Neuronal stem cell (in vitro differentiated cells): ENCODE data around the gene SUSD3.

Source experiments
- DNase-seq: peaks from one replicate; pipeline ENCODE4 v3.0.0-alpha.2; 2013; ENCODE audit warnings: low spot score
- H2AFZ ChIP-seq: one replicate; pipeline ENCODE4 v1.6.1; 2013; ENCODE audit warnings: mild to moderate bottlenecking, low read length, inconsistent platforms
- H2AK5ac ChIP-seq: 2 replicates; pipeline ENCODE4 v1.6.1; 2013; ENCODE audit warnings: low read depth, mild to moderate bottlenecking, inconsistent platforms, low read length, moderate library complexity, mixed read lengths
- H2BK120ac ChIP-seq: 2 replicates; pipeline ENCODE4 v1.6.1; 2013; ENCODE audit warnings: low read depth, mild to moderate bottlenecking, inconsistent platforms, low read length, moderate library complexity, mixed read lengths
- H2BK12ac ChIP-seq: one replicate; pipeline ENCODE4 v1.6.1; 2013; ENCODE audit warnings: low read length, inconsistent platforms
- H2BK15ac ChIP-seq: 2 replicates; pipeline ENCODE4 v1.6.1; 2013; ENCODE audit warnings: mild to moderate bottlenecking, low read length, inconsistent platforms, mixed read lengths
- H2BK5ac ChIP-seq: one replicate; pipeline ENCODE4 v1.6.1; 2013; ENCODE audit warnings: inconsistent platforms, mild to moderate bottlenecking, low read length, moderate library complexity
- H3K14ac ChIP-seq: one replicate; pipeline ENCODE4 v1.6.1; 2013; ENCODE audit warnings: low read length, inconsistent platforms
- H3K18ac ChIP-seq: 2 replicates; pipeline ENCODE4 v1.6.1; 2013; ENCODE audit warnings: low read length, inconsistent platforms
- H3K23ac ChIP-seq: 2 replicates; pipeline ENCODE4 v1.6.1; 2013; ENCODE audit warnings: low read depth, mild to moderate bottlenecking, mixed read lengths, low read length, inconsistent platforms; ENCODE audit not compliant: poor library complexity
- H3K27ac ChIP-seq: replicated peaks from 3 replicates; pipeline ENCODE4 v1.5.1; 2013; ENCODE audit warnings: low read length, inconsistent platforms
- H3K27me3 ChIP-seq, 3 experiments: 2 replicates each; pipeline ENCODE4 v1.6.1; 2013; ENCODE audit warnings: low read length in 3 of 3, mild to moderate bottlenecking in 2 of 3, inconsistent platforms in 1 of 3, low read depth in 1 of 3, mixed read lengths in 1 of 3, moderate library complexity in 1 of 3; ENCODE audit not compliant: control insufficient read depth in 3 of 3, insufficient read depth in 3 of 3
- H3K36me3 ChIP-seq, 2 donors: replicated peaks in 1 of 2; 2 replicates each; pipeline ENCODE4 v1.6.1; 2013; ENCODE audit warnings: low read length in 2 of 2; ENCODE audit not compliant: control insufficient read depth in 2 of 2, insufficient read depth in 2 of 2
- H3K4ac ChIP-seq: 2 replicates; pipeline ENCODE4 v1.6.1; 2013; ENCODE audit warnings: inconsistent platforms, mild to moderate bottlenecking, low read length, moderate library complexity
- H3K4me1 ChIP-seq, 2 donors: 1 replicate in 1 of 2; 2 replicates in 1 of 2; pipeline ENCODE4 v1.6.1; 2013; ENCODE audit warnings: low read length in 2 of 2, low read depth in 1 of 2; ENCODE audit not compliant: control insufficient read depth in 2 of 2, insufficient read depth in 1 of 2
- H3K4me2 ChIP-seq: one replicate; pipeline ENCODE4 v1.6.1; 2013; ENCODE audit warnings: mild to moderate bottlenecking, low read length, inconsistent platforms; ENCODE audit not compliant: insufficient read depth, poor library complexity, severe bottlenecking
- H3K4me3 ChIP-seq, 2 donors: 2 replicates each; pipeline ENCODE4 v1.5.1; 2013; ENCODE audit warnings: low read length in 2 of 2, mild to moderate bottlenecking in 2 of 2, inconsistent platforms in 1 of 2, moderate library complexity in 1 of 2
- H3K79me1 ChIP-seq: one replicate; pipeline ENCODE4 v1.6.1; 2013; ENCODE audit warnings: low read depth, mild to moderate bottlenecking, inconsistent platforms, low read length, moderate library complexity
- H3K9ac ChIP-seq: one replicate; pipeline ENCODE4 v1.6.1; 2013; ENCODE audit warnings: mild to moderate bottlenecking, low read depth, low read length, inconsistent platforms; ENCODE audit not compliant: poor library complexity
- H3K9me3 ChIP-seq, 2 donors: replicated peaks in 1 of 2; 2 replicates each; pipeline versions ENCODE3 to v1.6.1; 2013; ENCODE audit warnings: low read length in 2 of 2, mild to moderate bottlenecking in 2 of 2, inconsistent platforms in 1 of 2, low read depth in 1 of 2, mixed read lengths in 1 of 2, moderate library complexity in 1 of 2; ENCODE audit not compliant: control insufficient read depth in 2 of 2, insufficient read depth in 1 of 2
- H4K8ac ChIP-seq: one replicate; pipeline ENCODE4 v1.6.1; 2013; ENCODE audit warnings: low read depth, mild to moderate bottlenecking, inconsistent platforms, low read length, moderate library complexity
- H4K91ac ChIP-seq: one replicate; pipeline ENCODE4 v1.6.1; 2013; ENCODE audit warnings: low read length, low read depth, mild to moderate bottlenecking, inconsistent platforms; ENCODE audit not compliant: poor library complexity
- WGBS, 2 donors: extraction: QIAGEN DNeasy Blood & Tissue Kit; methylation state at CpG; one replicate each; pipeline ENCODE4 v1.1.7; 2013; ENCODE audit warnings: missing lambda C conversion rate in 2 of 2, mixed read lengths in 1 of 2; ENCODE audit not compliant: insufficient read length in 2 of 2, insufficient replicate concordance in 1 of 2; ENCODE audit errors: extremely low coverage in 2 of 2; 5-methylcytosine and 5-hydroxymethylcytosine counted together

Gene SUSD3

DNA sequence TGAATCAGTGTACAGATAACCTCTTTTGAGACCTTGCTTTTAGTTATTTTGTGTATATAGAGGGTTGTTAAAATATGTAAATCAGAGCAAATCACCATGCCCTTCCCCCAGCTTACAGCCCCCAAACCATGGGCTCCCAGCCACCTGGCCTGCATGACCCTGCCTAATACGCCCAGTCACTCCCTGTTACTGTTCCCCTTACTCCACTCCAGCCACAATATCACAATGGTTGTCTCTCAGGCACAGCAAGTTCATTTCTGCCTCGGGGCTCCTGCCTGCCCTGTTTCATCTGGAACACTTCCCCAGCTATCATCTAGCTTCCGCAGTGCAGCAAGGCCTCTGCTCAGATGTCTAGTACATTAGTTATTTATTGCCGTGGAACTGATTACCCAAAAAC is 32.6 kb downstream of the SUSD3 start:
- no peak overlapping the region for H2BK5ac ChIP-seq
- no peak overlapping the region for H4K8ac ChIP-seq
- no peak overlapping the region for H2AK5ac ChIP-seq
- no peak overlapping the region for H3K23ac ChIP-seq
- H3K18ac ChIP-seq = no peak overlapping the region
- no peak overlapping the region for H2AFZ ChIP-seq
- H3K4me3 ChIP-seq = no peak overlapping the region
- no peak overlapping the region for H2BK15ac ChIP-seq
- no peak overlapping the region for H3K4me2 ChIP-seq
- no peak overlapping the region for H3K14ac ChIP-seq
- H3K4me1 ChIP-seq = peaks cover 1 to 10% of the 10 kb centered on the region in 2 donors
- H2BK120ac ChIP-seq = no peak overlapping the region
- WGBS, 2 donors = no CpG with 5 or more reads among the region's 4 CpGs
- peaks cover 0 to 1% of the 10 kb centered on the region in 2 donors for H3K9me3 ChIP-seq
- no peaks in the 10 kb centered on the region for H3K36me3 ChIP-seq
- H2BK12ac ChIP-seq = no peak overlapping the region
- peaks cover 0 to 3% (median 2%) of the 10 kb centered on the region in 3 experiments for H3K27me3 ChIP-seq
- H3K79me1 ChIP-seq = no peaks in the 10 kb centered on the region
- H3K4ac ChIP-seq = no peak overlapping the region
- no peak for DNase-seq
- no peak overlapping the region for H3K27ac ChIP-seq
- H4K91ac ChIP-seq = no peak overlapping the region
- no peak overlapping the region for H3K9ac ChIP-seq

DNA sequence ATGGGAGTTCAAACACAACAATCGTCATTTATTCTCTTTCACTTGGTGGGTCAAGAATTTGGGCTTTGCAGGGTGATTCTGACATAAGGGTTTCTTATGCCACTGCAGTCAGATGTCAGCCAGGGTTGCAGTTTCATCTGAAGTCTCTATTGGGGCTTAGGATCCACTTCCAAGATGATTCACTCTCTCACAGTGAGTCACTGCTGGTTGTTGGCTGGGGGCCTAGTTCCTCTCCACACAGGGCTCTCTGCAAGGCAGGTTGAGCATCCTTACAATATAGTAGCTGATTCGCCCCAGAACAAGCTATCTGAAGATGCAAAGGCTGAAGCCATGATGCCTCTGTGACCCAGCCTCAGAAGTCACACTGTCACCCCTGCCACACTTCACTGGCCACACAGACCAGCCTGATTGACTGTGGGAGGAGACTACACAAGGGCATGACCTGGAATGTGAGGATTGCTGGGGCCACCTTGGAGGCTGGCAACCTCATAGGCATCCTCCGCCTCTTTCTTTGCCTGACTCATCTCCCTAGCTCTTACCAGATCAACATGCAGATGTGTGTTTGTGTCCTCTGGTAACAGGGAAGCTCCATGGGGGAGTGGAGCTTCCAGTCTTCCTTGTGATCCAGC is 33.1 kb downstream of the SUSD3 start:
- Histone ChIP-seq H3K4me1 (peaks cover 2 to 11% of the 10 kb centered on the region in 2 donors), H4K8ac (no peak overlapping the region), H3K27ac (no peak overlapping the region), H3K36me3 (no peaks in the 10 kb centered on the region), H4K91ac (no peak overlapping the region), H2AK5ac (no peak overlapping the region), H2AFZ (peak overlapping the region; percentile 7), H2BK15ac (no peak overlapping the region), H3K27me3 (peaks cover 0 to 3% (median 2%) of the 10 kb centered on the region in 3 experiments), H3K18ac (no peak overlapping the region), H3K79me1 (no peaks in the 10 kb centered on the region), H2BK12ac (no peak overlapping the region), H2BK5ac (no peak overlapping the region), H3K4ac (no peak overlapping the region), H3K4me2 (no peak overlapping the region), H3K9me3 (peaks cover 0 to 1% of the 10 kb centered on the region in 2 donors), H3K14ac (no peak overlapping the region), H3K4me3 (no peak overlapping the region), H3K9ac (no peak overlapping the region), H3K23ac (peak overlapping the region; percentile 10), H2BK120ac (no peak overlapping the region)
- no peak for DNase-seq
- no CpG with 5 or more reads among the region's 3 CpGs for WGBS, 2 donors

DNA sequence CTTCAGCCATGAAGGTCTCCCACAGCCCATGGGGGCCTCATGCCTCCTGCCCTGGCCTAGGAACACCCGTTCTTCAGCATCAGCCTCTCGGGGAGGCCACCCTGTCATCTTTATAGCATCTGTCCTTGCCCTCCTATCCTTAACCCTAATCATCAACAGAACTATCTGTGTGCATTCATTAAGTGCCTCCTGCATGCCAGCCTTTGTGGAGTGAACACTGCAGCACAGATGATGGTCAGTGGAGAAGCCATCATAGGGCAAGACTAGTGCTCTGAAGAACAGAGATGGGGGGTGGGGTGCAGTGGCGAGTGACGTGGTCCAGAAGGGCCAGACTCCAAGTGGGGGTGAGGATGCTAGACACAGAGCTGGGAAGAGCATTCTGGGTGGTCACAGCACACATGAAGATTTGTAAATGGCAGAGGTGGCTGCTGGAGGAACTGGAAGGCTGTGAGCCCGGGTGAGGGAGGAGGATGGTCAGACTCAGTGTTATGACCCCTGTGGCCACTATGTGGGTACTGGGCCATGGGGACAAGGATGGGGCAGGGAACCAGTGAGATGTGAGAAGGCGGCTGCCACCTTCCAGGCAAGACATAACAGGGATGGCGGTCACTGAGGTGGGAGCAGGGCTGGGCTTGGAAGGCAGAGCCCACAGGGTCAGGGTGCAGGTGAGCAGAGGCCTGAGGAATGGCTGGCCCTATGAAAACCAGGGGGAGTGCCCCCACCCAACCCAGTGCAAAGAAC is 33.9 kb downstream of the SUSD3 start:
- Histone ChIP-seq H2AFZ (no peak overlapping the region), H4K91ac (no peak overlapping the region), H3K27me3 (peaks cover 0 to 6% (median 3%) of the 10 kb centered on the region in 3 experiments), H4K8ac (no peak overlapping the region), H3K23ac (no peak overlapping the region), H3K18ac (no peak overlapping the region), H3K9me3 (peaks cover 0 to 1% of the 10 kb centered on the region in 2 donors), H2BK5ac (no peak overlapping the region), H3K27ac (no peak overlapping the region), H2BK120ac (no peak overlapping the region), H2BK12ac (no peak overlapping the region), H3K4me1 (peaks cover 6 to 18% of the 10 kb centered on the region in 2 donors), H3K4ac (no peak overlapping the region), H3K9ac (no peak overlapping the region), H3K4me3 (no peak overlapping the region), H3K14ac (no peak overlapping the region), H2AK5ac (no peak overlapping the region), H2BK15ac (no peak overlapping the region), H3K36me3 (no peaks in the 10 kb centered on the region), H3K79me1 (no peaks in the 10 kb centered on the region), H3K4me2 (no peak overlapping the region)
- no CpG with 5 or more reads among the region's 7 CpGs for WGBS, 2 donors
- no peak for DNase-seq

DNA sequence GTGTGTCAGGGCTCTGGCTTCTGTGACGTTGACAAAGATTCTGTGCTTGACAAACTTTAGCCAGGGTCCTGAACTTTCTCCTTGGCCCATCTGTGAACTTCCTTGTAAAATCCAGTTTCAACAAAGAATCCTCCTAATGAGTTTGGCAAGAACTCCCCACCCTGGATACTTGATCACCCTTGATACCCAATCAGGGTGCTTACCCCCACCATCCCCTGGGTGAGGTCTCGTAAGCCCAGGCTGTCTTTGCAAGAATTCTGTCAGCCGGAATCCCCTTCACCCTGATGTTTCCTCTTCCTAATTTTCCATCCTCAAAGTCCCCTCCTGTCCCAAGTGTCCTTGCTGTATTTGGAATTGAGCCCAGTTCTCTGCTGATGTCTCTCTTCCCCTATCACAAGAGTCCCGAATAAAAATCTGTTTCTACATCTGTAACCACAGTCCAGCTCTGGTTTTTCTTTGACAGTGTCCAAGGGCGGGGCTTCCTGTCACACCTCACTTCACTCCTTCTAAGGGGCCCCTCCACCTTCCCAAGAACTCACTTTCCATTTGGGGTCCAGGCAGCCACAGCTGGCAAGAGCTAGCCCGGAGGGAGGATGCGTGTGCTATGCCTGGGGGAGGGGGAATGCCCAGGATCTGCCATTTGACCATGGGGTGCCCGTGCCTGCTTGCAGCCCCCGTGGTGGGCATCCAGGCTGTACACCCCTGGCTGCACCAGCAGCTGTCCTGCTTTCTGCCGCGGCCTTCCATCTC is 34.8 kb downstream of the SUSD3 start:
- H2BK12ac ChIP-seq = no peak overlapping the region
- no peak overlapping the region for H3K9ac ChIP-seq
- H2BK5ac ChIP-seq = peak overlapping the region; percentile 27
- H3K4ac ChIP-seq = no peak overlapping the region
- H2AK5ac ChIP-seq = peak overlapping the region; percentile 15
- H2BK120ac ChIP-seq = no peak overlapping the region
- H3K18ac ChIP-seq = no peak overlapping the region
- no peak overlapping the region for H3K27ac ChIP-seq
- peaks cover 0 to 1% of the 10 kb centered on the region in 2 donors for H3K9me3 ChIP-seq
- H3K27me3 ChIP-seq = peaks cover 0 to 6% (median 3%) of the 10 kb centered on the region in 3 experiments
- peaks cover 6 to 20% of the 10 kb centered on the region in 2 donors for H3K4me1 ChIP-seq
- H4K91ac ChIP-seq = no peak overlapping the region
- no CpG with 5 or more reads among the region's 11 CpGs for WGBS, 2 donors
- H3K79me1 ChIP-seq = no peaks in the 10 kb centered on the region
- no peak overlapping the region for H3K23ac ChIP-seq
- H3K4me3 ChIP-seq = no peak overlapping the region
- peak overlapping the region; percentile 25 for H2AFZ ChIP-seq
- H3K14ac ChIP-seq = no peak overlapping the region
- DNase-seq = no peak
- no peak overlapping the region for H3K4me2 ChIP-seq
- H2BK15ac ChIP-seq = no peak overlapping the region
- H4K8ac ChIP-seq = no peak overlapping the region
- H3K36me3 ChIP-seq = no peaks in the 10 kb centered on the region
